HL-60 (cell line): ENCODE data around the gene ZNF235.

Experiments used
- DNase-seq, 2 experiments: peaks; one replicate each; pipeline ENCODE4 v3.0.0-alpha.2; 2010 to 2020; ENCODE audit warnings: low read depth in 1 of 2, low spot score in 1 of 2
- H3K27ac ChIP-seq: fragments of 250-450 bp; sonication (Bioruptor Pico); replicated peaks from 2 replicates; pipeline ENCODE4 v1.5.1; 2020; ENCODE audit warnings: mild to moderate bottlenecking, moderate library complexity
- H3K27me3 ChIP-seq: fragments of 250-450 bp; sonication (Bioruptor Pico); 2 replicates; pipeline ENCODE4 v1.5.1; 2021; ENCODE audit warnings: mild to moderate bottlenecking, moderate library complexity; ENCODE audit not compliant: insufficient read depth, poor library complexity, severe bottlenecking
- H3K4me3 ChIP-seq: replicated peaks from 2 replicates; pipeline ENCODE4 v1.5.1; 2011; ENCODE audit warnings: mild to moderate bottlenecking, control low read depth, low read length; ENCODE audit not compliant: insufficient read depth
- GABPA ChIP-seq: IDR thresholded peaks from 2 replicates; pipeline ENCODE4 v1.6.1; 2012; ENCODE audit warnings: low read depth
- POLR2AphosphoS5 ChIP-seq: IDR thresholded peaks from 2 replicates; pipeline ENCODE4 v1.6.1; 2012; ENCODE audit warnings: low read depth
- SPI1 ChIP-seq: IDR thresholded peaks from 2 replicates; pipeline ENCODE4 v1.6.1; 2012; ENCODE audit warnings: low read depth, mild to moderate bottlenecking, borderline replicate concordance
- TF ChIP-seq, protein P1 (sequence below): IDR thresholded peaks from one replicate; pipeline ENCODE4 v1.5.1; 2011; ENCODE audit warnings: low read length, control low read depth, inconsistent platforms; ENCODE audit not compliant: insufficient read depth
- TF ChIP-seq, protein P2 (sequence below): IDR thresholded peaks from 2 replicates; pipeline ENCODE4 v1.6.1; 2012; ENCODE audit warnings: low read depth; ENCODE audit not compliant: insufficient replicate concordance

Gene ZNF235

DNA sequence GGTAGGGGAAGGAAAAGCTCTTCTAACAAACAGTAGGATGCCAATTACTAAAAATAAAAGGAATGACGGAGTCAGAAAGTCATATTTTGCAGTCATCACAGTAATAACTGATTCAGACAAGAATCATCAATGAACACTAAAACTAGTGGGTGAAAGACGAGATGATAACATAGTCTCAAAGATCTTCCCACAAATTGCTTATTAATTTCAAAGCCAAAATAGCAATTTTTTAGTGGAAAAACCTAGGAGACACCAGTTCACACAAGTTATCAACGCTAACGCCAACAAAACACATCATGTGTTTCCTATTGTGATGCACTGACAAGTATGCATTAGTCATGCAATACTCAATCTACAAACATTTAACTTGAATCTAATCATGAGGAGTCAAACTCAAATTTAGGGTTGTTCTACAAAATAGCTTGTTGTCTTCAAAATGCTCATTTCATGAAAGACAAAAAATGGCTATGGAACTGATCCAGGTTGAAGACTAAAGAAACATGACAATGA is 26.6 kb downstream of the ZNF235 start:
- Histone ChIP-seq H3K27me3 (no peaks in the 10 kb centered on the region), H3K27ac (no peak overlapping the region), H3K4me3 (no peak overlapping the region)
- no peak for DNase-seq
- TF ChIP-seq, protein P1, sequence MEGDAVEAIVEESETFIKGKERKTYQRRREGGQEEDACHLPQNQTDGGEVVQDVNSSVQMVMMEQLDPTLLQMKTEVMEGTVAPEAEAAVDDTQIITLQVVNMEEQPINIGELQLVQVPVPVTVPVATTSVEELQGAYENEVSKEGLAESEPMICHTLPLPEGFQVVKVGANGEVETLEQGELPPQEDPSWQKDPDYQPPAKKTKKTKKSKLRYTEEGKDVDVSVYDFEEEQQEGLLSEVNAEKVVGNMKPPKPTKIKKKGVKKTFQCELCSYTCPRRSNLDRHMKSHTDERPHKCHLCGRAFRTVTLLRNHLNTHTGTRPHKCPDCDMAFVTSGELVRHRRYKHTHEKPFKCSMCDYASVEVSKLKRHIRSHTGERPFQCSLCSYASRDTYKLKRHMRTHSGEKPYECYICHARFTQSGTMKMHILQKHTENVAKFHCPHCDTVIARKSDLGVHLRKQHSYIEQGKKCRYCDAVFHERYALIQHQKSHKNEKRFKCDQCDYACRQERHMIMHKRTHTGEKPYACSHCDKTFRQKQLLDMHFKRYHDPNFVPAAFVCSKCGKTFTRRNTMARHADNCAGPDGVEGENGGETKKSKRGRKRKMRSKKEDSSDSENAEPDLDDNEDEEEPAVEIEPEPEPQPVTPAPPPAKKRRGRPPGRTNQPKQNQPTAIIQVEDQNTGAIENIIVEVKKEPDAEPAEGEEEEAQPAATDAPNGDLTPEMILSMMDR = no peak
- TF ChIP-seq SPI1 (no peak), GABPA (no peak), POLR2AphosphoS5 (no peak)
- TF ChIP-seq, protein P2, sequence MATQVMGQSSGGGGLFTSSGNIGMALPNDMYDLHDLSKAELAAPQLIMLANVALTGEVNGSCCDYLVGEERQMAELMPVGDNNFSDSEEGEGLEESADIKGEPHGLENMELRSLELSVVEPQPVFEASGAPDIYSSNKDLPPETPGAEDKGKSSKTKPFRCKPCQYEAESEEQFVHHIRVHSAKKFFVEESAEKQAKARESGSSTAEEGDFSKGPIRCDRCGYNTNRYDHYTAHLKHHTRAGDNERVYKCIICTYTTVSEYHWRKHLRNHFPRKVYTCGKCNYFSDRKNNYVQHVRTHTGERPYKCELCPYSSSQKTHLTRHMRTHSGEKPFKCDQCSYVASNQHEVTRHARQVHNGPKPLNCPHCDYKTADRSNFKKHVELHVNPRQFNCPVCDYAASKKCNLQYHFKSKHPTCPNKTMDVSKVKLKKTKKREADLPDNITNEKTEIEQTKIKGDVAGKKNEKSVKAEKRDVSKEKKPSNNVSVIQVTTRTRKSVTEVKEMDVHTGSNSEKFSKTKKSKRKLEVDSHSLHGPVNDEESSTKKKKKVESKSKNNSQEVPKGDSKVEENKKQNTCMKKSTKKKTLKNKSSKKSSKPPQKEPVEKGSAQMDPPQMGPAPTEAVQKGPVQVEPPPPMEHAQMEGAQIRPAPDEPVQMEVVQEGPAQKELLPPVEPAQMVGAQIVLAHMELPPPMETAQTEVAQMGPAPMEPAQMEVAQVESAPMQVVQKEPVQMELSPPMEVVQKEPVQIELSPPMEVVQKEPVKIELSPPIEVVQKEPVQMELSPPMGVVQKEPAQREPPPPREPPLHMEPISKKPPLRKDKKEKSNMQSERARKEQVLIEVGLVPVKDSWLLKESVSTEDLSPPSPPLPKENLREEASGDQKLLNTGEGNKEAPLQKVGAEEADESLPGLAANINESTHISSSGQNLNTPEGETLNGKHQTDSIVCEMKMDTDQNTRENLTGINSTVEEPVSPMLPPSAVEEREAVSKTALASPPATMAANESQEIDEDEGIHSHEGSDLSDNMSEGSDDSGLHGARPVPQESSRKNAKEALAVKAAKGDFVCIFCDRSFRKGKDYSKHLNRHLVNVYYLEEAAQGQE = no peak

GRCh38 chr19:44277331-44277730 is 27.5 kb downstream of the ZNF235 start:
- no peak overlapping the region for H3K27ac ChIP-seq
- no peak overlapping the region for H3K4me3 ChIP-seq
- H3K27me3 ChIP-seq = no peaks in the 10 kb centered on the region
- TF ChIP-seq SPI1 = no peak
- TF ChIP-seq, protein P1 = no peak
- TF ChIP-seq, protein P2 = no peak
- TF ChIP-seq GABPA = no peak
- DNase-seq = no peak

- no peaks in the 10 kb centered on the region for H3K27me3 ChIP-seq
- DNase-seq = no peak
- no peak overlapping the region for H3K4me3 ChIP-seq
- H3K27ac ChIP-seq = no peak overlapping the region
- TF ChIP-seq, protein P1 = no peak
- TF ChIP-seq SPI1 = no peak
- TF ChIP-seq, protein P2 = no peak
- TF ChIP-seq POLR2AphosphoS5 = no peak
- TF ChIP-seq GABPA = no peak
These were observed 44.0 kb downstream of the ZNF235 start for GRCh38 chr19:44260695-44261446.
